Measurements from ENCODE around the gene NAV3. TPM values are rescaled to one million over a fixed set of nuclear protein-coding genes. Genes with fewer than 3 reads are reported as not detected.

Gene NAV3
- total RNA-seq, 3 donors from 2014 or later, result 0.90 to 5.3 (median 2.5) TPM

GRCh38 chr12:78171061-78171460, 340.4 kb downstream of the NAV3 start:
- intact Hi-C loops (cut with DNase I, micrococcal nuclease), result no loop called here
- Histone ChIP-seq H3K9me3 (no peaks in the 10 kb centered on the region), H3K36me3 (ENCODE audit: low read depth) (no peaks in the 10 kb centered on the region), H3K4me3 (no peak overlapping the region), H3K4me1 (ENCODE audit: low read depth) (no peaks in the 10 kb centered on the region)
- no peak for ATAC-seq
- no peak for DNase-seq
- TF ChIP-seq CTCF (IDR thresholded peaks at IDR 0.05), result no peak

- no peak overlapping the region for H3K4me3 ChIP-seq
- no peak for ATAC-seq
- no peaks in the 10 kb centered on the region for H3K4me1 ChIP-seq (ENCODE audit: low read depth)
- no peaks in the 10 kb centered on the region for H3K36me3 ChIP-seq (ENCODE audit: low read depth)
- DNase-seq, result no peak
- H3K9me3 ChIP-seq, result no peaks in the 10 kb centered on the region
- intact Hi-C loops (cut with DNase I, micrococcal nuclease), result no loop called here
- TF ChIP-seq CTCF (IDR thresholded peaks at IDR 0.05), result no peak
Observed at GRCh38 chr12:78176643-78177042, 345.9 kb downstream of the NAV3 start.

GRCh38 chr12:78177298-78177697, 346.6 kb downstream of the NAV3 start:
- intact Hi-C loops (cut with DNase I, micrococcal nuclease), result no loop called here
- Histone ChIP-seq H3K4me1 (ENCODE audit: low read depth) (no peaks in the 10 kb centered on the region), H3K4me3 (no peak overlapping the region), H3K9me3 (no peaks in the 10 kb centered on the region), H3K36me3 (ENCODE audit: low read depth) (no peaks in the 10 kb centered on the region)
- DNase-seq, result no peak
- no peak for ATAC-seq
- no peak for TF ChIP-seq CTCF (IDR thresholded peaks at IDR 0.05)

GRCh38 chr12:78179346-78179745, 348.7 kb downstream of the NAV3 start:
- no peaks in the 10 kb centered on the region for H3K4me1 ChIP-seq (ENCODE audit: low read depth)
- ATAC-seq (no peak), DNase-seq (no peak)
- no peaks in the 10 kb centered on the region for H3K9me3 ChIP-seq
- H3K36me3 ChIP-seq (ENCODE audit: low read depth), result no peaks in the 10 kb centered on the region
- H3K4me3 ChIP-seq, result no peak overlapping the region
- no peak for TF ChIP-seq CTCF (IDR thresholded peaks at IDR 0.05)
- intact Hi-C loops (cut with DNase I, micrococcal nuclease), result no loop called here

GRCh38 chr12:78181544-78182162, 351.0 kb downstream of the NAV3 start:
- Histone ChIP-seq H3K9me3 (no peaks in the 10 kb centered on the region), H3K4me1 (ENCODE audit: low read depth) (no peaks in the 10 kb centered on the region), H3K4me3 (no peak overlapping the region), H3K36me3 (ENCODE audit: low read depth) (no peaks in the 10 kb centered on the region)
- TF ChIP-seq CTCF (IDR thresholded peaks at IDR 0.05), result no peak
- DNase-seq, result peak in 2 of 3 donors; percentile 9 to 31
- ATAC-seq, result peak; percentile 41
- intact Hi-C loops (cut with DNase I, micrococcal nuclease), result no loop called here

GRCh38 chr12:78183824-78184223, 353.1 kb downstream of the NAV3 start:
- DNase-seq, result no peak
- no peaks in the 10 kb centered on the region for H3K36me3 ChIP-seq (ENCODE audit: low read depth)
- no peaks in the 10 kb centered on the region for H3K4me1 ChIP-seq (ENCODE audit: low read depth)
- intact Hi-C loops (cut with DNase I, micrococcal nuclease), result no loop called here
- H3K4me3 ChIP-seq, result no peak overlapping the region
- ATAC-seq, result no peak
- no peak for TF ChIP-seq CTCF (IDR thresholded peaks at IDR 0.05)
- no peaks in the 10 kb centered on the region for H3K9me3 ChIP-seq
